Occipital lobe (tissue), 2 donors: ENCODE measurements around the gene LPCAT4. TPM values are rescaled to one million over a fixed set of nuclear protein-coding genes. Genes with fewer than 3 reads are reported as not detected.

ENCODE experiments used
- DNase-seq: peaks from one replicate; lab custom pipeline; 2025; lab: John Stamatoyannopoulos, UW
- total RNA-seq: library from RNA; depleted of rRNA; stranded (reverse); fragments of >200 nt; gene quantifications from one replicate; pipeline ENCODE4 v1.2.3, GENCODE V29; 2014

The LPCAT4 gene
- total RNA-seq, 1 donor from 2014 or later: 16.4 TPM

DNA sequence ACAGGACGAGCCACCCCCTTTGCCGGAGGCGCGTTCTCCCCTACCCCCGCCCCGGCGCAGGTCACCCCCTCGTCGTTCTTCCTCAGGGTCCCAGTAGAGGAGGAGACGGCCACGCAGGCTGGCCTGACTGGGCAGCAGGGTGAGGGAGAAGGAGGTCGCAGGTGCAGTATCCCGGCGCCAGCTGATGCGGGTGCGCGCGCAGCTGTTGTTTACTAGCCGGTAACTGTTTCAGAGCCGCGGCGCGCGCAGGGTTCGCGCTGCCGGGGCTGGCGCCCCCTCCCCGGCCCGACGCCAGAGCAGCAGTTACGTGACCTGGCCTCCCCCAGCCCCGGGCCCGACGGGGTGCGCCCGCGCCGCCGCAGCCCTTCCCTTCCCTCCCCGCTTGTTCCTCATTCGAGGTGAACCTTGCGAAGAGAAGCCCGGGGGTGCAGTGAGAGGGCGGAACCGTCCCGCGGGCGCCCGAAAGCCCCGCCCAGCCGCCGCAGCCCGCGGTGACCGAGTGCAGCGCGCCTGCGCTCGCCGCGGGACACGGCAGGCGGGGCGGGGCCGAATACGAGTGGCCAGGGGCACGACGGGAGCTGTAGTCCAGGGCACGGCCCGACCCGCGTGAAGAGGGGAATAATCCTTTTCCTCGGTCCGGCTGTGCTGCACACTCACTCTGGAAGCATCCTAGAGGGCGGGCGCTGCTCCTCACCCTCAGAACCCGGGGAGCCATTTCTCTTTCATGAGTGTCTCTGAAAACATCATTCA lies 29.3 kb downstream of the LPCAT4 start, which contains the start of gene SLC12A6:
TSS of gene SLC12A6 (minus strand) at position 225 of the 750 bp plus-strand sequence. CDS start 1,101 bp downstream, outside the sequence.
- peak; percentile 90 for DNase-seq

DNA sequence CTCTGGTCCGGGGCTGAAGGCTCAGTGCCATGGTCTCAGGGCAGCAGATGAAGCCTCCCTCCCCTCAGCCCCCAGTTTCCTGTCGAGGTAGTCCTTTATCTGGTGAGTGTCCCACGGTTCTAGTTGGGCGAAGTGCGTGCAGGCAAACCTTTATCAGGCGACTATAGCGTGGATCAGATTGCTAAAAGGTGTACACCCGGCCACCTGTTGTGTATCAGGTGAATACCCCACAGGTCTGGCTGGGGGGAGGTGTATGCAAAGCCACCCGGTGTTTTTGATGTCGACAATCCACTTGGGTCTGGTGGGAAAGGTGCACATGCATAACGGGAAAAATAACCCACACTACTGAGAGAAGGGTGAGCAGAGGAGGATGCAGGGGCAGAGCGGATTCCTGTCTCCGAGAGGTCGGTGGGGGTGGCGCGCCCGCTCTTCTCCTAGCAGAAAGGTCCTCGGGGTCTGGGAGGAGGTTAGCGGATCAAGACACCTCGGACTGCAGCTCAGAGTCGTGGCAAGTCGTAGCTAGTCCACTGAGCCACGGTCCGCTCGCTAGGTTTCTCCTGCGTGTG lies 29.9 kb downstream of the LPCAT4 start:
- no peak for DNase-seq

DNA sequence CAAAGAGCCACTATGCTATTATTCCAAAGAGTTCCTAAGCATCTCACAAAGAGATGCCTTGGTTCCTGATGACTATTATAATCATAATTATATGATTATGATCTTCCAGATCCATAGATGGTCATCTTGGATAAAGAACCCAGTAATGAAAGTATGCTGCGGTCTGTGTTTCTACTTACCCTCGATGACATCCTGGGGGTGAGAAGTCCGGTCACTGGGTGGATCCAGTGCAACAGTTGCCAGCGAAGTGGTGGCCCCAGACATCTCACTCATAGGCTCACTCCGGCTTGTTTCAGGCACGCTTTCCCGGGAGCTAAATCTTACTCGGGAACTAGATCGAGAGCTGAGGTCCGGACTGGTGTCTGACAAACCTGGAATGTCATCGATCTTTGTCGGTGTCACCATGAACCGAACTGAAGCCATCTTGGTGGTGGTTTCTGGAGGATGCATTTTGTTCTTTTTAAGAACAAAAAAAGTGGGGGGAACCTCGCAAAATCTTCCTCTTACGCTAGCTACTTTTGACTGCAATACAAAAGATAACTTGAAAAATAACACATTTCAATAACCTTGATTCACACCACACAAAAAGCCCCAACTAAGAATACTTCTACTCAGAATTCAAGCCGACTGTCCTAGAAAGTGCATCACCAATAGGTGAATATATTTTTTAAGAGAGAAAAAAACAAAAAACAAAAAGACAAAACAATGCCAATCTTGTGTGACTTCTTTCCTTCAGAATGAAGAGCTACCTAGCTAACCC lies 30.6 kb downstream of the LPCAT4 start:
- DNase-seq: no peak

DNA sequence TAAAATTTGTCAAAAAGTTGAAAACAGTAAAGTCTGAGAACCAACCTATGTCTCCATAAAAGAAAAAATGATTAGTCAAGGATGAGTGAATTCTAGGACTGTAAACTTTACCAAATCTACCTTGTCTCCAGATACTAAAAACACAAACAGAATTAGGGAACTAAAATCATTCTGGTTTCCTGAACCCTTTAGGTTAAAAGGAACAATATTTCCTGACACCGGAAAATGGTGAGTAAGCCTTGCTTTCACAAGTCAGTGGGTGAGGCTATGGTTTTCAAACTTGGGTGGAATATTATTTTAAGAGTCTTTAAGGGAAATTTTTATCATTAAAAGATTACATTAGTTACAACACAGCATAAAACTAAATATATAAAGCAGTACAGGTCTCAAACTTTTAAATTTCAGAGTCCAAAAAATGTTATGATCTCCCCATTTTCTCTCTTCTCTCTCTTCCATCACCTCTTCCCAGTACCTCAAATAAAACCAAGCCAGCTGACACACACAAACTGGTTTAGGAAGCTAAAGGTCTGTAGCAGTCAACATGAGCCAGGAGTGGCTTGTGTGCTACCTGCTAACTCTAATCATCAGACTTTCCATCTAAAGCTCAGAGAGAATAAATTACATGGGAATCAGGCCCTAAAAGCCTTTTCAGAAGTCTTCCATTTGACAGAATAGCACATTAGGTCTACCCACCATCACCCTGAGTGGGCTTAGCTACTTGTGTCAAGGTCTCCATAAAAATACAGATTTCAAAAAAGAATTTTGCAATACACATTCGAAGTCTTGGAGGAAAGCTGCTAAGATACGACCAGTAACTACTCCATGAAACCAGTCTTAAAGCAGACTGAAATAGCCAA lies 31.6 kb downstream of the LPCAT4 start:
- DNase-seq: no peak

DNA sequence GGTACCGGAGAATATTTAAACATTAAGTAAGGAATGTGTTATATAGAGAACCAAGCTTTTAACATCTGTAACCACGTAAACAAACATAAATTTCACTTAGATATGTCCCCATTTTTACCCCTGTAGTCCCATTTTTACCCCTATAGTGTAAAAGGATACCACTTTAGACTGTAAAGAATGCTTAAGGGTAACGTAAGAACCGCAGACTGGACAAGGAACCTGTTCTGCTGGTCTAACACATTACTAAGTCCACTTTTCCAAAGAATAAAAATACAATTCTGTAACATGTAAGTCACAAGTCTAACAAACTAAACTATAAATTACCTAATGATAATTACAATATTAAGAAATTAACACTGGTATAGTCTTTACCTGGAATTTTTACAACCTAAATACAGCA lies 32.3 kb downstream of the LPCAT4 start:
- DNase-seq: no peak

DNA sequence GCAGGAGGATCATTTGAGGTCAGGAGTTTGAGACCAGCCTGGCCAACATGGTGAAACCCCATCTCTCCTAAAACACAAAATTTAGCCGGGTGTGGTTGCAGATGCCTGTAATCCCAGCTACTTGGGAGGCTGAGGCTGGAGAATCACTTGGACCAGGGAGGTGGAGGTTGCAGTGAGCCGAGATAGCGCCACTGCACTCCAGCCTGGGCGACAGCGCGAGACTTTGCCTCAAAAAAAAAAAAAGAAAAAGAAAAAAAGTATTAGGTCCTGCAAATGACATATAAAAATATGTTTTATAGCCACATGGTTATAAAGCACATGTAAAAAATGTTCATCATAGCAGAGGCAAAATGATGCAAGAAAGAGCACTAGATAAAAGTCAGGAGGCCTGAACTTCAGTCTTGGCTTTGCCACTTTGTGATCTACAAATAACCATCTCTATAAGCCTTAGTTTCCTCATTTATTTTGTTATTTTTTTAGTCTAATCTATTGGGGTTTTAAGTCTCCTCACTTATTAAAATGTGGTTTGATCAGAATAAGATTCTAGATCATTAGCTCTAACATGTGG lies 34.4 kb downstream of the LPCAT4 start:
- no peak for DNase-seq

DNA sequence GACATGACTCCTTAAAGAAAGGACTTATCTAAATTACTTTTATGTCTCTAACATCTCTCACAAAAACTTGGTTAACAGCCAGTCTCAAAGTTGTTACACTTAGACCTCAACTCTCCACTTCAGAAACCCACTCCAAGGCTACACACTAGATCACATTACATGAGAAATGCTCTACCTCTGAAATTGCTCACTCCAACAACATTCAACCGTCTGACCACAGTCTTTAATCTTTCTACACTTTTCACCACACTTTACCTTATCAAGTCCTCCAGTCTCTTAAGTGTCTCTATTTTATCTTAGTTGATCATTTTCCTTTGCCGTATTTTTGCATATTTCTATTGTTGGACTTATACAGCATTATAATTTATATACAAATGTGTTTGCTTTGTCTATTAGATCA lies 35.2 kb downstream of the LPCAT4 start:
- no peak for DNase-seq

DNA sequence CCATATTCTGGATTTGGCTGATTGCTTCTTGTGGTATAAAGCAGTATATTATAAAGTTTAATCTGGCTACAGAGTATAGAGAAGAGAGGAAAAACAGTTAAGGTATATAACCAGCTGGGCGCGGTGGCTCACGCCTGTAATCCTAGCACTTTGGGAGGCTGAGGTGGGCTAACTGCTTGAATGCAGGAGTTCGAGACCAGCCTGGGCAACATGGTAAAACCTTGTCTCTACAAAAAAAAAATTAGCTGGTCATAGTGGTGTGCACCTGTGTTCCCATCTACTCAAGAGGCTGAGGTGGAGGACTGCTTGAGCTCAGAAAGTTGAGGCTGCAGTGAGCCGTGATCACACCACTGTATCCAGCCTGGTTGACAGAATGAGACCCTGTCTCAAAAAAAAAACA lies 36.7 kb downstream of the LPCAT4 start:
- DNase-seq: no peak

DNA sequence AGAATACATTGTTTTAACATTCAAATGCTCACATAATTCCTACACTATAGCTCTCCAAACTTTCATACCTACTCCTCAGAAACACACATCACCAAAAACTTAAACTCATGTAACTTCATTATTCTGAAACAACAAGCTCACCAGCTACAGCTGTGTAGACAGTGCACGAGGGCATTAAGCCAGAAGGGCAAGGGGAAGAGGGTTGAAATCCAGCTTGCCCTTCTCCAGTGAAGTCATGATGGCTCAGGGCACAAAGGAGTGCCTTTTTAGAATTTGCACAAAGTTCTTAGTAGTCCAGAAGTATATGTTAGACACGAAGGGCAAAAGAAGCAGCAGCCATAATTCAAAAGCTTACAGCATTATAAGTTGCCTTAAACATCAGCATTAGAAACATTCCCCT lies 38.0 kb downstream of the LPCAT4 start:
- no peak for DNase-seq

DNA sequence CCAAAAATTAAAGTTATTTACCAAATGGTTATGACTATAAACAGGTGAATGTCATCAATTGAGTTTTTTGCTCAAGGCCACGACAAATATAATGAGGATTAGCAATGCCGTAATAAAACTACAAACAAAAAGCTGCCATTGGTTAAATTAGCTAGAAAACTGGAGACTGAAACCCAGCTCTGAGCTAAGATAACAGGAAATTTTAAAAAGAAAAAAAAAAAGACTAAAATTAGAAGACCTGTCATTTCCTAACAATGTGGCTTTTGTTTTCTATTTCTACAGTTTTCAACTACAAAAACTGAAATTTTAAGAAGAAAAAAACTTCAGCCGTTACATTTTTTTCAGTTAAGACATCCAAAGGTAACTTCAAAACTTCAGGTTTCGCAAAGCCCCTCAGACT lies 39.1 kb downstream of the LPCAT4 start:
- DNase-seq: no peak

DNA sequence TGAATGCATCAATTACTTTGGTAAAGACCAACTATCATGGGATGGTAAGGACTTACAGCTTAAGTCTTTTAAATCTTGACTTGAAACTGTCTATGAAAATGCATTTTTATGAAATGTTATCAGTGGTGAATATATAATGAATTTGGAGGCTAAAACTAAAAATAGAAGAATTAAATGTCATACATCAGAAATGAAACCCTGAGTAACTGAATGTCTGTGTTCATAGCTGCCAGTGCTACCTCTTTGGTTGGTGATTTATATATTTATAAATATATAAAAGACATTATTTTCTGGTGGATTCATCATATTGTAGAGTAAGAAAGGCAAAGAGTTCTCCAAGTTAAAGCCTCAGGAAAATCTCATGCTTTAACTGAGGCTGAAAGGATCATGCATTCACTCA lies 41.6 kb downstream of the LPCAT4 start:
- DNase-seq: no peak

DNA sequence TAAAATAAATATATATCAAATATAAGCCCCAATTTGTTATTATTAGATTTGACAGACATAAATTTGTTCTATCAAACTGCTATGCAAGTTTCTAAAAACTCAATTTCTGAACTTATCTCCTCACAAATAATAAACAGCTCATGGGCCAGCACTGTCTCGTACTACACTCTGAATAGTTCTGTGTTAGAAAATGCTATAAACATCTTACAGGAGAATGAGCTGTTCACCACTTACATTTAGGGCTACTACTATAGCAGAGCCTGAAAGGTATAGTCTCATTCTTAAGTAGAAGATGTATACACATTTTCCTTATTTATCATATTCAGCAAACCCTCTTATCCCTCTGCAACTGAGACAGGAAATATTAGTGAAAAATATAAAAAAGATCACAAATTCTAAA lies 42.1 kb downstream of the LPCAT4 start:
- no peak for DNase-seq

DNA sequence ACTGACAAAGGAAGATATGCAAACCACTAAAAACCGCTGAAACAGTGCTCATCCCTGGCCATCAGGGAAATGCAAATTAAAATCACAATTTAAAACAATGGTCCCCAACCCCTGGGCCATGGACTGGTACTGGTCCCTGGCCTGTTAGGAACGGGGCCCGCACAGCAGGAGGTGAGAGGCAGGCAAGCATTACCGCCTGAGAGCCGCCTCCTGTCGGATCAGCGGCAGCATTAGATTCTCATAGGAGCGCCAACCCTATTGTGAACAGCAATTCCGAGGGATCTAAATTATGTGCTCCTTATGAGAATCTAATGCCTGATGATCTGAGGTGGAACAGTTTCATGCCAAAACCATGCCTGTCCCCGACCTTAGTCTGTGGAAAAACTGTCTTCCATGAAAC lies 43.8 kb downstream of the LPCAT4 start:
- no peak for DNase-seq

DNA sequence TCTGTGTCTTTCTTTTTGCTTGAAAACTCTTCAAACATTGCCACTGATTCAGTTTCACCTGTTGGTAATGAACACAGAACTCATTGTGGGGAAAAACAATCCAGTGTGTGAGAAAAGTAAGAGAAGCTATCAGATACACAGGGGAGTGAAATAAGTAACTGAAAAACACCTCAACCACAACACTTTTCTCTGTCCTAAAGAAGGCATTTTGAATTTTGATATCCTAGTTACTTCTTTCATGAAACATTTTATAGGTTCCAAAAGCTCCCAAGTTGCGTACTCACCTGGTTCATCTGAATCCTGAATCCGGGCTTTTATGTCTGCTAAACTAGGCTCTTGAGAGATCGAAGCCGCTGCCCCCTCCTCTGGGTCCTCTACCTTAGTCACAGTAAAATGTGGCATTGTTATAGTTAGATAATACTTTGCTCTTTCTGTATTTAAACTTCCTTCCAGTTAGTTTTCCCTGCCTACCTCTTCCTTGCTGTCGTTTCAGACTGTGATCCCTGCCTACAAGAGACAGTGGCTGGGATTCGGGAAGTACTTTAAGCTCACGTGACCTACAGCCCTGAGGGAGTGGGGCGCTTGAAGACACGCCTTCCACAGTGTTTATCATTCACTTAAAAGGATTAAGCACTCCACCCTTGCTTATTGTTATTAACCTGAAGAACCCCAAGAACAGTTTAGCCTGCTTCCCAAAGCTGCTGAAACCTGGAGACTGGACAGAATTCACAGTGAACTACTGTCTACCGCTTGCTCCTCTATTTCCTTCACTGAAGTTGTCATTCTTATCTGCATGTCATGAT lies 48.5 kb downstream of the LPCAT4 start:
- DNase-seq: no peak

DNA sequence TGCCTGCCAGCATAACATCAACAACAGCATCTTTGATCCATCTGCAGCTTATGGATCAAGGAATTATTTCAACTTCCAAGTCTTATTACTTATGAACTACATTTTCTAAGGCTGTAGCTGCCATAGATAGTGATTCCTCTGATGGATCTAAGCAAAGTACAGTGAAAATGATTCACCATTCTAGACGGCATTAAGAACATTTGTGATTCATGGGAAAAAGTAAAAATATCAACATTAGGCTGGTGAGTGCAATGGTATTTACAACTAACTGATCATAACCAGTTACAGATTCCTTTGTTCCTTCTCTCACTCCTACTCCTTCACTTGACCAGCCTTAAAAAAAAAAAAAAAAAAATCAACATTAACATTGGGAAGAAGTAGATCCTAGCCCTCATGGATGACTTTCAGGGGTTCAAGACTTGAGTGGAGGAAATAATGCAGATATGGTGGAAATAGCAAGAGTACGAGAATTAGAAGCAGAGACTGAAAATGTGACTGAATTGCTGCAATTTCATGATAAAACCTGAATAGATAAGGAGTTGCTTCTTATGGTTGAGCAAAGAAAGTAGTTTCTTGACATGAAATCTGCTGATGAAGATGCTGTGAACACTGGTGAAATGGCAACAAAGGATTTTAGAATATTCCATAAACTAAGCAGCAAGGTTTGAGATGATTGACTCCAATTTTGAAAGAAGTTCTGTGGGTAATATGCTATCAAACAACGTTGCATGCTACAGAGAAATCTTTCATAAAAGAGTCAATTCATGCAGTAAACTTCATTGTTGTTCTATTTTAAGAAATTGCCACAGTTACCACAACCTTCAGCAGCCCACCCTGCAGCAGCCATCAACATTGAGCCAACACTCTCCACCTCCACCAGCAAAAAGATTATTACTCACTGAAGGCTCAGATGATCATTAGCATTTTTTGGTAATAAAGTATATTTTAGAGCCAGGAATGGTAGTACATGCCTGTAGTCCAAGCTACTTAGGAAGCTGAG lies 52.2 kb downstream of the LPCAT4 start:
- DNase-seq: no peak

DNA sequence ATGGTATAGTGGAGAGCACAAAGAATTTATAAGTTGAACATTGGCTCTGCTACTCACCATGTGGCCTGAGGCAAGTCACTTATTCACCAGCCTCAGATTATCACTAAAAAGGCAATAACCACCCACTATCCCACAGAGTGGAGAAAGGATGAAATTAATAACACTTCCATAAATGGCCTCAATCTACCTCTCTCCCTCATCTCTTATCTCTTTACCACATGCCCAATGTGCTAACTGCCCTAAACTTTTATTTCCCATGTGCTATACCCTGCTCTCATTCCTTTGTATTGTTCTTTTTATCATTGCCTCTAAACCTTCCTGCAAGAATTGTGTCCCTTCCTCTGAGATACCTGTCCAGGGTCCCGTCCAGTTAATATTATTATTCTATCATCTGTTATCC lies 55.4 kb downstream of the LPCAT4 start:
- DNase-seq: no peak
